Right atrium auricular region (tissue), 2 donors: ENCODE data around the gene POU6F1. TPM values are rescaled to one million over a fixed set of nuclear protein-coding genes. Genes with fewer than 3 reads are reported as not detected.
A peak's percentile ranks its signal among the peaks of the same experiment; 100 is the strongest.

Experiments
- DNase-seq: peaks from one replicate; pipeline ENCODE4 v3.0.0-alpha.2; 2019; ENCODE audit warnings: low spot score
- H3K27ac ChIP-seq, 2 donors: fragments of 200-600 bp; sonication (generic); 1 replicate in 1 of 2; 2 replicates in 1 of 2; pipeline ENCODE4 v1.5.1; 2016 to 2019
- H3K27me3 ChIP-seq, 2 donors: fragments of 200-600 bp; sonication (generic); one replicate each; pipeline versions ENCODE4 v1.5.1 to v1.6.0; 2017 to 2019
- H3K36me3 ChIP-seq: fragments of 200-600 bp; sonication (generic); one replicate; pipeline ENCODE4 v1.5.1; 2016
- H3K4me1 ChIP-seq, 2 donors: fragments of 200-600 bp; sonication (generic); one replicate each; pipeline versions ENCODE4 v1.5.1 to v1.6.0; 2017 to 2019
- H3K4me3 ChIP-seq, 2 donors: fragments of 200-600 bp; sonication (generic); 1 replicate in 1 of 2; 2 replicates in 1 of 2; pipeline ENCODE4 v1.5.1; 2017 to 2019; ENCODE audit warnings: mild to moderate bottlenecking in 1 of 2, moderate library complexity in 1 of 2
- H3K9me3 ChIP-seq, 2 donors: fragments of 200-600 bp; sonication (generic); one replicate each; pipeline ENCODE4 v1.5.1; 2019
- total RNA-seq, 2 donors: library from RNA; depleted of rRNA; stranded (reverse); fragments of >200 nt; gene quantifications; one replicate each; pipeline ENCODE4 v1.1.0, GENCODE V29; 2016
- TF ChIP-seq, protein P1 (sequence below), 2 donors: fragments of 200-600 bp; sonication (generic); IDR thresholded peaks; one replicate each; pipeline ENCODE4 v1.5.1; 2019; ENCODE audit warnings: antibody characterized with exemption in 2 of 2

The POU6F1 gene
- total RNA-seq, 2 donors from 2014 or later, result 3.0 to 6.0 TPM

- Histone ChIP-seq H3K36me3 (no peaks in the 10 kb centered on the region), H3K9me3 (no peaks in the 10 kb centered on the region), H3K27me3 (no peaks in the 10 kb centered on the region), H3K4me3 (no peak overlapping the region), H3K27ac (no peak overlapping the region), H3K4me1 (no peaks in the 10 kb centered on the region)
- no peak for DNase-seq
- TF ChIP-seq, protein P1, sequence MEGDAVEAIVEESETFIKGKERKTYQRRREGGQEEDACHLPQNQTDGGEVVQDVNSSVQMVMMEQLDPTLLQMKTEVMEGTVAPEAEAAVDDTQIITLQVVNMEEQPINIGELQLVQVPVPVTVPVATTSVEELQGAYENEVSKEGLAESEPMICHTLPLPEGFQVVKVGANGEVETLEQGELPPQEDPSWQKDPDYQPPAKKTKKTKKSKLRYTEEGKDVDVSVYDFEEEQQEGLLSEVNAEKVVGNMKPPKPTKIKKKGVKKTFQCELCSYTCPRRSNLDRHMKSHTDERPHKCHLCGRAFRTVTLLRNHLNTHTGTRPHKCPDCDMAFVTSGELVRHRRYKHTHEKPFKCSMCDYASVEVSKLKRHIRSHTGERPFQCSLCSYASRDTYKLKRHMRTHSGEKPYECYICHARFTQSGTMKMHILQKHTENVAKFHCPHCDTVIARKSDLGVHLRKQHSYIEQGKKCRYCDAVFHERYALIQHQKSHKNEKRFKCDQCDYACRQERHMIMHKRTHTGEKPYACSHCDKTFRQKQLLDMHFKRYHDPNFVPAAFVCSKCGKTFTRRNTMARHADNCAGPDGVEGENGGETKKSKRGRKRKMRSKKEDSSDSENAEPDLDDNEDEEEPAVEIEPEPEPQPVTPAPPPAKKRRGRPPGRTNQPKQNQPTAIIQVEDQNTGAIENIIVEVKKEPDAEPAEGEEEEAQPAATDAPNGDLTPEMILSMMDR (IDR thresholded peaks at IDR 0.05), result no peak
Measured at GRCh38 chr12:51254536-51254935, 36.7 kb upstream of the POU6F1 start.

GRCh38 chr12:51253276-51253675, 35.4 kb upstream of the POU6F1 start:
- no peaks in the 10 kb centered on the region for H3K36me3 ChIP-seq
- H3K9me3 ChIP-seq, result no peaks in the 10 kb centered on the region
- H3K4me3 ChIP-seq, result no peak overlapping the region
- no peaks in the 10 kb centered on the region for H3K27me3 ChIP-seq
- DNase-seq, result no peak
- no peak overlapping the region for H3K27ac ChIP-seq
- TF ChIP-seq, protein P1 (IDR thresholded peaks at IDR 0.05), result no peak
- no peaks in the 10 kb centered on the region for H3K4me1 ChIP-seq

GRCh38 chr12:51247523-51248206, 29.8 kb upstream of the POU6F1 start:
- H3K27me3 ChIP-seq, result no peaks in the 10 kb centered on the region
- peaks cover 0 to 29% of the 10 kb centered on the region in 2 donors for H3K4me1 ChIP-seq
- H3K9me3 ChIP-seq, result no peaks in the 10 kb centered on the region
- no peak overlapping the region for H3K27ac ChIP-seq
- peaks cover 26% of the 10 kb centered on the region for H3K36me3 ChIP-seq
- no peak overlapping the region for H3K4me3 ChIP-seq
- TF ChIP-seq, protein P1 (IDR thresholded peaks at IDR 0.05), result no peak
- no peak for DNase-seq

DNA sequence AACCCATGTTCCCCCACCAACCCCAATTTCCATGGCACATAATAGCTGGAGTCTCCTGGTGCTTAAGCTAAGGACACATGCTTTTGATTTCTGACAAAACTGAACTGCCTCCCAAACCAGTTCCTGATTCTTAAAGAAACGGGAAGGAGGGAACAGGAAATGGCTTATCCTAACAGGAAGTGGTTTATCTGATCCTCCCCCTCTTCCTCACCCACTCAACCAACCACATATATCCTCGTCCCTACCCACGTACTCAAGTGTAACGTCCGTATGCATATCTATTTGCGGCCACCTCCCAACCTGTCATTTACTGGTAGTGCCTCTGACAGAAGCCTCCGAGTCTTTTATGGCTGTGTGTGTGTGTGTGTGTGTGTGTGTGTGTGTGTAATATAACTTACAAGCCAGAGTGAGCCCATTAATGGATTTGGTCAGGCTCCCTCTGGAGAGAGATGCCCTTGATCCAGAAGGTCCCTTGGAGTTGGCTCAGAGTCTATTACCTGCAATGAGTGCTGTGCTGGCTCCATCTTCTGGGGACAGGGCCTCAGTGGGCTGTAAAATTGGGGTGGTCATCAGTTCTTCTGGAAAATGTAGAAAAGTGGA, 28.5 kb upstream of the POU6F1 start:
- TF ChIP-seq, protein P1 (IDR thresholded peaks at IDR 0.05), result peak in 1 of 2 donors; percentile 32
- H3K9me3 ChIP-seq, result no peaks in the 10 kb centered on the region
- peaks cover 0 to 35% of the 10 kb centered on the region in 2 donors for H3K4me1 ChIP-seq
- peaks cover 39% of the 10 kb centered on the region for H3K36me3 ChIP-seq
- H3K27ac ChIP-seq, result peak overlapping the region; percentile 19 to 37
- DNase-seq, result no peak
- H3K27me3 ChIP-seq, result no peaks in the 10 kb centered on the region
- H3K4me3 ChIP-seq, result no peak overlapping the region

DNA sequence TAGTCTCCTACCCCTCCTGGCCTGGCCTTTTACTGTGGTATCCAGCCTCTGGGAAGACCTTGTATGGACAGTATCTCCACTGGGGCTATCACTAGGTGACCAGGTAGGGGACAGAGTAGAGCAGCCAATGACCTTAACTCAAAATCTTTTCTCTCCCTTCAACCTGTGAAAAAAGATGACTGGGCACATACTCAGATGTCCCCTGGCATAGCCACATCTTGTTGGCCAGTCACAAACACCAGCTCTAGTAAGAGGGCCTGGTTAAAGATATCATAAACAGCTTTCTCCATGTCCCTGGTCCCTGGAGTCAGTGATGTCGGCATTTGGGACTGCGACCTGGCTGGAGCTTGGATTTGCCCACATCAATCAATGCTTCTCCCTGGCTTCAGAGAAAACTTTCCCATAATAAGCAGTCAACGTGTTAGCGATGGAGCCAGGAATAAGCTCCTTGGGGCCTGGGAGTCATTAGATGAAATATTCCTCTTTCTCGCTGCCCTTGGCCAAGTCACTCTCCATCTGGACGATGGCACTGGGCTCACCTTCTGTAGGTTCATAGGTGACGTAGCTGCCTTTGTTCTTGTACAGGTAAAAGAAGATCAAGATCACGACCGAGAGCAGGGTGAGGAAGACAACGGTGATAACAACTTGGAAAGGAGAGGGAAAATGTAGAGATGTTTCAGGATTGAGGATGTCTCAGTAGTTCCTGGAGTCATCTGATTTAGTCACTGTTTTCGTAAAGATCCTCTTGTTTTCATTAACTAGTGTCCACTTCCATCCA, 27.8 kb upstream of the POU6F1 start:
- Histone ChIP-seq H3K36me3 (peaks cover 46% of the 10 kb centered on the region), H3K4me1 (peaks cover 0 to 41% of the 10 kb centered on the region in 2 donors)

More for the DNA sequence above, 27.8 kb upstream of the POU6F1 start:
- TF ChIP-seq, protein P1 (IDR thresholded peaks at IDR 0.05), result no peak
- DNase-seq, result no peak
- H3K9me3 ChIP-seq, result no peaks in the 10 kb centered on the region
- no peaks in the 10 kb centered on the region for H3K27me3 ChIP-seq
- H3K4me3 ChIP-seq, result no peak overlapping the region
- H3K27ac ChIP-seq, result peak overlapping the region in 1 of 2 donors; percentile 37
